HEK293 (cell line): Measurements from ENCODE around the gene ANGPTL2.

Source experiments
- CTCF ChIA-PET: fragments of 350-600 bp; formaldehyde crosslinking; extraction: SDS; loops from one replicate; lab custom pipeline; 2021; ENCODE audit warnings: antibody characterized with exemption; lab: Yijun Ruan, JAX
- POLR2A ChIA-PET: fragments of 300-600 bp; formaldehyde crosslinking; extraction: SDS; loops from one replicate; lab custom pipeline; 2020; ENCODE audit warnings: antibody characterized with exemption, inconsistent platforms; lab: Yijun Ruan, JAX
- H3K27ac ChIP-seq: fragments of 200-500 bp; sonication (Bioruptor generic); 2 replicates; pipeline ENCODE4 v1.5.1; 2014; ENCODE audit warnings: low read depth, low read length, control low read depth, inconsistent platforms; ENCODE audit errors: extremely low read depth
- H3K36me3 ChIP-seq, 2 experiments: fragments of 200-500 bp in 1 of 2; sonication (Bioruptor generic) in 1 of 2; 1 replicate in 1 of 2; 2 replicates in 1 of 2; pipeline ENCODE4 v1.5.1; 2014 to 2017; ENCODE audit warnings: inconsistent platforms in 2 of 2, low read length in 2 of 2; ENCODE audit not compliant: control insufficient read depth in 2 of 2, insufficient read depth in 1 of 2
- H3K4me1 ChIP-seq: fragments of 200-500 bp; sonication (Bioruptor generic); 2 replicates; pipeline ENCODE4 v1.5.1; 2014; ENCODE audit warnings: mild to moderate bottlenecking, low read length, inconsistent platforms; ENCODE audit not compliant: control insufficient read depth, insufficient read depth
- H3K4me3 ChIP-seq: 2 replicates; pipeline ENCODE4 v1.5.1; 2011; ENCODE audit warnings: low read depth, mild to moderate bottlenecking, control low read depth, low read length, moderate library complexity
- H3K9me3 ChIP-seq: fragments of 200-500 bp; sonication (Bioruptor generic); 2 replicates; pipeline ENCODE4 v1.5.1; 2014; ENCODE audit warnings: low read depth, low read length, inconsistent platforms; ENCODE audit not compliant: control insufficient read depth, insufficient read depth
- GLI4 ChIP-seq: fragments of 450-650 bp; formaldehyde crosslinking; IDR thresholded peaks from 2 replicates; pipeline ENCODE4 v1.5.1; 2016; ENCODE audit warnings: missing biosample characterization, missing genetic modification characterization
- GLIS1 ChIP-seq: fragments of 450-650 bp; formaldehyde crosslinking; IDR thresholded peaks from 2 replicates; pipeline ENCODE4 v1.5.1; 2016; ENCODE audit warnings: missing biosample characterization, missing genetic modification characterization
- INSM2 ChIP-seq: fragments of 450-650 bp; formaldehyde crosslinking; IDR thresholded peaks from 2 replicates; pipeline ENCODE4 v1.5.1; 2016; ENCODE audit warnings: missing biosample characterization, missing genetic modification characterization
- MEIS1 ChIP-seq: sonication (generic); formaldehyde crosslinking; IDR thresholded peaks from 2 replicates; pipeline ENCODE4 v1.8.1; 2022; ENCODE audit warnings: missing genetic modification reagents, mild to moderate bottlenecking, borderline replicate concordance
- TRIM28 ChIP-seq: IDR thresholded peaks from 2 replicates; pipeline ENCODE4 v1.6.1; 2011; ENCODE audit warnings: low read length, control low read depth, borderline replicate concordance
- YY2 ChIP-seq: fragments of 450-650 bp; formaldehyde crosslinking; IDR thresholded peaks from 2 replicates; pipeline ENCODE4 v1.5.1; 2016; ENCODE audit warnings: missing biosample characterization, missing genetic modification characterization
- ZBTB1 ChIP-seq: fragments of 450-650 bp; formaldehyde crosslinking; IDR thresholded peaks from 2 replicates; pipeline ENCODE4 v1.5.1; 2016; ENCODE audit warnings: missing biosample characterization, missing genetic modification characterization
- ZNF112 ChIP-seq: fragments of 450-650 bp; formaldehyde crosslinking; IDR thresholded peaks from 2 replicates; pipeline ENCODE4 v1.5.0; 2017; ENCODE audit warnings: missing biosample characterization, missing genetic modification characterization
- ZNF133 ChIP-seq: fragments of 450-650 bp; formaldehyde crosslinking; IDR thresholded peaks from 2 replicates; pipeline ENCODE4 v1.5.1; 2016; ENCODE audit warnings: missing biosample characterization, missing genetic modification characterization
- ZNF157 ChIP-seq: fragments of 450-650 bp; formaldehyde crosslinking; IDR thresholded peaks from 2 replicates; pipeline ENCODE4 v1.5.1; 2016; ENCODE audit warnings: missing biosample characterization, missing genetic modification characterization
- ZNF175 ChIP-seq: fragments of 450-650 bp; formaldehyde crosslinking; IDR thresholded peaks from 2 replicates; pipeline ENCODE4 v1.5.1; 2016; ENCODE audit warnings: missing biosample characterization, missing genetic modification characterization
- ZNF239 ChIP-seq: fragments of 450-650 bp; formaldehyde crosslinking; IDR thresholded peaks from 2 replicates; pipeline ENCODE4 v1.5.1; 2016; ENCODE audit warnings: missing biosample characterization, missing genetic modification characterization
- ZNF274 ChIP-seq, 2 experiments: fragments of 200-500 bp in 1 of 2; fragments of 450-650 bp in 1 of 2; sonication (Bioruptor generic) in 1 of 2; formaldehyde crosslinking in 1 of 2; IDR thresholded peaks; 2 replicates each; pipeline versions ENCODE4 v1.5.1 to v1.6.1; 2014 to 2016; ENCODE audit warnings: borderline replicate concordance in 1 of 2, inconsistent platforms in 1 of 2, low read length in 1 of 2, missing biosample characterization in 1 of 2, missing genetic modification characterization in 1 of 2
- ZNF280D ChIP-seq: fragments of 450-650 bp; formaldehyde crosslinking; IDR thresholded peaks from 2 replicates; pipeline ENCODE4 v1.5.1; 2016; ENCODE audit warnings: missing biosample characterization, missing genetic modification characterization
- ZNF311 ChIP-seq: fragments of 450-650 bp; formaldehyde crosslinking; IDR thresholded peaks from 2 replicates; pipeline ENCODE4 v1.5.1; 2017; ENCODE audit warnings: missing biosample characterization, missing genetic modification characterization, borderline replicate concordance
- ZNF350 ChIP-seq: fragments of 450-650 bp; formaldehyde crosslinking; IDR thresholded peaks from 2 replicates; pipeline ENCODE4 v1.5.0; 2017; ENCODE audit warnings: missing biosample characterization, mild to moderate bottlenecking, missing genetic modification characterization
- ZNF514 ChIP-seq: fragments of 450-650 bp; formaldehyde crosslinking; IDR thresholded peaks from 2 replicates; pipeline ENCODE4 v1.5.1; 2016; ENCODE audit warnings: missing biosample characterization, missing genetic modification characterization
- ZNF596 ChIP-seq: fragments of 450-650 bp; IDR thresholded peaks from 2 replicates; pipeline ENCODE4 v1.5.0; 2018; ENCODE audit warnings: missing biosample characterization, mild to moderate bottlenecking, missing genetic modification characterization, moderate library complexity
- ZNF629 ChIP-seq: fragments of 450-650 bp; formaldehyde crosslinking; IDR thresholded peaks from 2 replicates; pipeline ENCODE4 v1.5.1; 2017; ENCODE audit warnings: missing biosample characterization, missing genetic modification characterization
- ZNF645 ChIP-seq: fragments of 450-650 bp; formaldehyde crosslinking; IDR thresholded peaks from 2 replicates; pipeline ENCODE4; 2016; ENCODE audit warnings: missing biosample characterization, missing genetic modification characterization
- ZNF777 ChIP-seq: fragments of 450-650 bp; formaldehyde crosslinking; IDR thresholded peaks from 2 replicates; pipeline ENCODE4 v1.5.1; 2017; ENCODE audit warnings: missing biosample characterization, missing genetic modification characterization, borderline replicate concordance
- ZNF791 ChIP-seq: fragments of 450-650 bp; formaldehyde crosslinking; IDR thresholded peaks from 2 replicates; pipeline ENCODE4 v1.5.1; 2016; ENCODE audit warnings: missing biosample characterization, missing genetic modification characterization
- ZNF837 ChIP-seq: fragments of 450-650 bp; formaldehyde crosslinking; IDR thresholded peaks from 2 replicates; pipeline ENCODE4 v1.5.1; 2016; ENCODE audit warnings: missing biosample characterization, missing genetic modification characterization
- ZSCAN30 ChIP-seq: fragments of 450-650 bp; IDR thresholded peaks from 2 replicates; pipeline ENCODE4 v1.5.1; 2018; ENCODE audit warnings: missing biosample characterization, mild to moderate bottlenecking, missing genetic modification characterization, moderate library complexity
- ZXDB ChIP-seq: fragments of 450-650 bp; formaldehyde crosslinking; IDR thresholded peaks from 2 replicates; pipeline ENCODE4 v1.5.1; 2016; ENCODE audit warnings: missing biosample characterization, missing genetic modification characterization

Gene ANGPTL2

GRCh38 chr9:127078988-127079387, 43.4 kb downstream of the ANGPTL2 start:
- H3K9me3 ChIP-seq = no peaks in the 10 kb centered on the region
- POLR2A ChIA-PET = no interaction called here
- H3K36me3 ChIP-seq = no peaks in the 10 kb centered on the region
- TF ChIP-seq MEIS1 (no peak), ZNF629 (tag by site-specific recombination) (no peak), ZSCAN30 (tag by site-specific recombination) (no peak), ZNF280D (tag by site-specific recombination) (no peak), ZNF350 (tag by site-specific recombination) (no peak), ZNF175 (tag by site-specific recombination) (no peak), ZNF837 (tag by site-specific recombination) (no peak), GLI4 (tag by site-specific recombination) (no peak), YY2 (no peak), ZNF112 (tag by site-specific recombination) (no peak), ZBTB1 (tag by site-specific recombination) (no peak), ZNF514 (tag by site-specific recombination) (no peak), ZNF133 (no peak), ZNF645 (tag by site-specific recombination) (no peak)
- TF ChIP-seq, all 188 proteins: peak for 0
- Histone ChIP-seq H3K27ac (no peak overlapping the region), H3K4me3 (no peak overlapping the region), H3K4me1 (no peaks in the 10 kb centered on the region)
- CTCF ChIA-PET = interaction anchor here (0.6 to 1.6 kb wide), 3 partner anchors 91 to 139 kb away, joined by 3 to 5 read pairs (median 4); no protein-coding TSS in a partner anchor

GRCh38 chr9:127078336-127078735, 44.1 kb downstream of the ANGPTL2 start:
- POLR2A ChIA-PET = no interaction called here
- CTCF ChIA-PET = interaction anchor here (0.7 kb wide), 1 partner anchor 16 kb away, joined by 4 read pairs; no protein-coding TSS in a partner anchor
- no peaks in the 10 kb centered on the region for H3K36me3 ChIP-seq
- H3K4me1 ChIP-seq = no peaks in the 10 kb centered on the region
- no peak overlapping the region for H3K27ac ChIP-seq
- no peaks in the 10 kb centered on the region for H3K9me3 ChIP-seq
- H3K4me3 ChIP-seq = no peak overlapping the region
- TF ChIP-seq TRIM28 = no peak
- no peak for TF ChIP-seq ZNF791 (tag by site-specific recombination)
- no peak for TF ChIP-seq GLIS1 (tag by site-specific recombination)
- no peak for TF ChIP-seq ZNF596
- no peak for TF ChIP-seq ZNF239 (tag by site-specific recombination)
- TF ChIP-seq ZNF274 (IDR thresholded peaks at IDR 0.05; ENCODE audit: low read length) = no peak
- no peak for TF ChIP-seq ZNF274 (tag by site-specific recombination; IDR thresholded peaks at IDR 0.05; ENCODE audit: borderline replicate concordance)
- no peak for TF ChIP-seq ZNF629 (tag by site-specific recombination)
- TF ChIP-seq INSM2 (tag by site-specific recombination) = no peak
- TF ChIP-seq ZXDB (tag by site-specific recombination) = no peak
- TF ChIP-seq ZNF157 (tag by site-specific recombination) = no peak
- TF ChIP-seq ZNF777 (tag by site-specific recombination) = no peak
- no peak for TF ChIP-seq ZNF311
